GM18508 (cell line): ENCODE results near the gene PLSCR3.

ENCODE experiments used
- ATAC-seq: cut with Tn5 transposase; IDR thresholded peaks from one replicate; pipeline ENCODE4 v1.9.1; 2021; ENCODE audit warnings: moderate number of reproducible peaks; ENCODE audit not compliant: insufficient read depth, unreplicated experiment

The PLSCR3 gene

GRCh38 chr17:7354262-7354843 lies 40.0 kb downstream of the PLSCR3 start:
- no peak for ATAC-seq

DNA sequence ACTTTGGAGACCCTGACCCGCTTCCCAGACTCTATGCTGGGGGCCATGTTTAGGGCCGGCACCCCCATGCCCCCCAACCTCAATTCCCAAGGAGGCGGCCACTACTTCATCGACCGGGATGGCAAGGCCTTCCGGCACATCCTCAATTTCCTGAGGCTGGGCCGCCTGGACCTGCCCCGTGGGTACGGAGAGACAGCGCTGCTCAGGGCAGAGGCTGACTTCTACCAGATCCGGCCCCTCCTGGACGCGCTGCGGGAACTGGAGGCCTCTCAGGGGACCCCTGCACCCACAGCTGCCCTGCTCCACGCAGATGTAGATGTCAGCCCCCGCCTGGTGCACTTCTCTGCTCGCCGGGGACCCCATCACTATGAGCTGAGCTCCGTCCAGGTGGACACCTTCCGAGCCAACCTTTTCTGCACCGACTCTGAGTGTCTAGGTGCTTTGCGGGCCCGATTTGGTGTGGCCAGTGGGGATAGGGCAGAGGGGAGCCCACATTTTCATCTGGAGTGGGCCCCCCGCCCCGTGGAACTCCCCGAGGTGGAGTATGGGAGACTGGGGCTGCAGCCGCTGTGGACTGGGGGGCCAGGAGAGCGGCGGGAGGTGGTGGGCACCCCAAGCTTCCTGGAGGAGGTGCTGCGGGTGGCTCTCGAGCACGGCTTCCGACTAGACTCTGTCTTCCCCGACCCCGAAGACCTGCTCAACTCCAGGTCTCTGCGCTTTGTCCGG lies 41.3 kb downstream of the PLSCR3 start:
- ATAC-seq, result no peak

- ATAC-seq, result no peak
These were observed 41.8 kb downstream of the PLSCR3 start for GRCh38 chr17:7352503-7352889.

- no peak for ATAC-seq
These were observed 42.4 kb downstream of the PLSCR3 start, which contains the start of gene KCTD11 for GRCh38 chr17:7351665-7352502. TSS of gene KCTD11 (plus strand) at chr17:7352162.

DNA sequence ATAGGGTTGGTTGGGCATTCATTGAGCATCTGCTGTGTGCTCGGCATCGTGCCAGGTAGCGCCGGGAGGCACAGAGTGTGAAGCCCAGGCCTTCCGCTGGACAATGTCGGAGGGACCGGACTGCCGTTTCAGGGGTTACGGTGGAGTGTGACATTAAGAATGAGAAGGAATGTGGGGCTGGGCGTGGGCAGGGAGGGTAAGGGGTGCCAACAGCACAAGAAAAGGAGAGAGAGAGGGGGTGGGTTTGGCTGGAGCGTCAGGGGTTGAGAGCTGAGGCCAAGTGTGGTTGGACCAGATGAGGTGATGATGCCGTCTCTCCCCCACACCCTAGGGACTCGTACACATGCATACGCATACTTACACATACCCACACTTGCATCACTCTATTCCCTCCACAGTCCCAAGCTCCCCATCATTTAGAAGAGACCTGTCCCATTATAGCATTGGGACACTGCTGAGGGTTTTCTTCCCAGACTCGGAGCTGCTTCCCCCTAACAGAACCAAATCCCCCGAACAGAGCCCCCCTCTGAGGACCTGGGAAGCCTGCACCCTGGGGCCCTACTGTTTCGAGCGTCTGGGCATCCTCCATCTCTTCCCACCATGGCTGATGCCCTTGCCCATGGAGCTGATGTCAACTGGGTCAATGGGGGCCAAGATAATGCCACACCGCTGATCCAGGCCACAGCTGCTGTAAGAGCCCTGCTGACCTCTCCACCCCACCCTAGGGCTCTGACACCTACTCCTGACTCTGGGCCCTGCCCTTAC lies 45.7 kb downstream of the PLSCR3 start:
- ATAC-seq, result no peak

- no peak for ATAC-seq
These were observed 46.5 kb downstream of the PLSCR3 start for GRCh38 chr17:7347630-7348477.

DNA sequence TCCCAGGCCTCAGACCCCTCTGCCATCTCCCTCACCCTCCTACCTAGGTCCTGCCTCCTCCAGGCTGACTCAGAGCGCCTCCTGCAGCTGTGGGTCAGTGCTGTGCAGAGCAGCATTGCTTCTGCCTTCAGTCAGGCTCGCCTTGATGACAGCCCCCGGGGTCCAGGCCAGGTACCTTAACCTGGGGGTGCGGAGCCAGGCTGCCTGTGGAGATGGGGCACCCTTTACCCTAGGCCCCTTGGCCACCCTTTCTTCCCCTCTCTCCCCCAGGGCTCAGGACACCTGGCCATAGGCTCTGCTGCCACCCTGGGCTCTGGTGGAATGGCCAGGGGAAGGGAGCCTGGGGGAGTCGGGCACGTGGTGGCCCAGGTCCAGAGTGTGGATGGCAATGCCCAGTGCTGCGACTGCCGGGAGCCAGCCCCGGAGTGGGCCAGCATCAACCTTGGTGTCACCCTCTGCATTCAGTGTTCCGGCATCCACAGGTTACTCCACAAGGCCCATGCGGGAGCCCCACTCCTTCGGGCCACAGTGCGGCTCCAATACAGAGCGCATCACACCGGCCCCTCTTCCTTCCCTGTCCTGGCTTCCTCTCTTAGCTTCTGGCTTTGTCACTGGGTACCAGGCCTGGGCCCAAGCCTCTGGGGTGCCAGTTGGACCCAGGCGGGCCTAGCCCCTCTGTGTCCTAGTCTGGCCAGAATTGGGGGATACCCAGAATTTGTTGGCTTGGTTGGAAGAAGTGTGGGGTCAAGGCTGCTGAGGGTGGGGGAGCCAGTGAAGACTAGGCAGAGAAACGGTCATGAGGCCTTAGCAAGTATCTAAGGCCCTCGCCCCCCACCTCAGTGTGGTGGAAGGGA lies 47.3 kb downstream of the PLSCR3 start:
- ATAC-seq, result no peak

DNA sequence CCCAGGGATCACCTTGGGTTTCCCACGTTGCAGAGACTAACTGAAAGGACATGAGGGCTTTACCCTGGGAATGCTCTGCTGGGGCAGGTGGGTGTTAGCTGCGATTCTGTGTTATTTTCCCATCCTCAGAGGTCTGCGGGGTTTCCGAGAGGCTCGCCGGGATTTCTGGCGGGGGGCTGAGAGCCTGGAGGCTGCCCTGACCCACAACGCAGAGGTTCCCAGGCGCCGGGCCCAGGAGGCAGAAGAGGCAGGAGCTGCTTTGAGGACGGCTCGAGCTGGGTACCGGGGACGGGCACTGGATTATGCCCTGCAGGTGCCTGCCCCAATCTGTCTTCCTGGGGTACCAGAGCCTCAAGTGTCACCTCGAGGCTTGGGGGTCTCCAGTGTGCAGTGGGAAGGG lies 51.1 kb downstream of the PLSCR3 start:
- no peak for ATAC-seq

DNA sequence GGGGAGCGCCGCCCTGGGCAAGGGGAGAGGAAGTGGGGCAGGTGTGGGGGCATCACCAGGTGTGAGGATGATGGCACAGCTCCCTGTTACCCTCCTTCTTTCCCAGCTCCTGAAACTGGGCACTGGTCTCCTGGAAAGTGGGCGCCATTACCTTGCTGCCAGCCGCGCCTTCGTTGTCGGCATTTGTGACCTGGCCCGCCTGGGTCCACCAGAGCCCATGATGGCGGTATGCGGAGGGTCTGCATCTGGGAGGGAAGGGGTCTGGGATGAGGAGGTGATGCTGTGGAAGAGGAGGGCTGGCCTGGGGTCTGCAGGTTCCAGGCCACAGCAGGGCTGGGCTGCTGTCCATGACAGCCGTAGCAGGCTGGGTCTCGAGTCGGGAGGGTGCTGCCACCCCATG lies 52.5 kb downstream of the PLSCR3 start:
- ATAC-seq, result no peak

GRCh38 chr17:7340179-7340578 lies 54.1 kb downstream of the PLSCR3 start:
- ATAC-seq, result no peak
